Subcutaneous adipose tissue (tissue), 4 donors: ENCODE measurements around the gene GFER. TPM values are rescaled to one million over a fixed set of nuclear protein-coding genes. Genes with fewer than 3 reads are reported as not detected.

Experiments
- CTCF ChIP-seq: fragments of 450-650 bp; IDR thresholded peaks from one replicate; pipeline ENCODE4 v1.5.1; 2016; ENCODE audit warnings: low read depth, mild to moderate bottlenecking, control low read depth, antibody characterized with exemption, moderate library complexity
- total RNA-seq, 4 donors: library from RNA; depleted of rRNA; stranded (reverse); fragments of >200 nt; gene quantifications; one replicate each; pipeline ENCODE4 v1.1.0, GENCODE V29; 2016

GFER gene
- total RNA-seq, 4 donors from 2014 or later: 9.1 to 17.4 (median 16.1) TPM

DNA sequence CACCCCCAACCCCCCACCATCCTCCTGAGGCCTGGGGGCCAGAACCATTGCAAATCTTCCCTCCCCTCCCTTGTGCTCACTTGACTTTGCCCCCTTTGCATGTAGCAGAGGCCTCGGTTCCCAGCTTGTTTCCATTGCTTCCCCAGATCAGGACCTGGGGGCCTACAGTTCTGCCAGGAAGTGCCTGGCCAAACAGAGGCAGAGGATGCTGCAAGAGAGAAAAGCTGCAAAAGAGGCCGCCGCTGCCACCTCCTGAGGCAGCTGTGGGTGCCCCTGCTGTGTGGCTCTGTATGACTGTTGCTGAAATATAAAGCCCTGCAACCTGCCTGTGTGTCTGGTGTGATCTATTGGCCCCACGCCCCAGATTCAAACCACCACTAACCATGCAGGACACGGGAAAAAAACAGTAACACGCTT, 22.3 kb upstream of the GFER start:
- TF ChIP-seq CTCF: no peak

DNA sequence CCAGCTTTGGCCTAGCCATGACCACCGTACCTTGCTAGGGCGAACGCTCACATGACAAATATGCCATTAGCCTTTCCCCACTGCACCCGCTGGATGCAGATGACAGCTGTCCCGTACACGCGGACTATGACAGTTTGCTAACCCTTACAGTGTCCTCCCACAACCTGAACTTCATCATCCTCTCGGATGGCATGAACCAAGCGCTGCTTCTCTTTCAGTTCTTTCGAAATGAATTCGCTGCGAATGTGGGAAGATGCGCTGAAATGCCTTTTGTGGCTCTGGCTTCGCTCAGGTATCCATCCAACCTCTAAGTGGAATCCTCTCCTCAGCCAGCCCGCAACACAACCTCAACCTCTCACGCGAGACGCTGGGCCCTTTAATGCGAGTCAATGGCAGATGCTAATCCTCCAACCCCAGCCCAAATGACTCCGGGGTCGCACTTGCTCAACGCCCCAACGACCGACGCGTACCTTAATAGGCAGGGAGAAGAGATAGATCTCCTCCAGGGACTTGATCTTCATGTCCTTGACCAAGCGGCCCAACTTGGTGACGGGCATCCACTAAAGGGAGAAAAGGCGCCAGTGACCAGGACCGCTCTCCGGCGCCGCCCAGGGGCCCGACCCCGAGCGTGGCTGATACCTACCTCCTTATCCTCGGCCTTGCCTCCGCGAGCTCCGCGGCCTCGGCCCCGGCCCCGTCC, 20.0 kb upstream of the GFER start:
- TF ChIP-seq CTCF: no peak

GRCh38 chr16:1964506-1965395, 19.2 kb upstream of the GFER start, which contains the start of gene RPS2:
Gene RPS2 (minus strand): TSS chr16:1964826. CDS start chr16:1964625, 201 bp downstream.
- TF ChIP-seq CTCF: no peak

- no peak for TF ChIP-seq CTCF
Observed at GRCh38 chr16:1965396-1966001, 18.5 kb upstream of the GFER start.

DNA sequence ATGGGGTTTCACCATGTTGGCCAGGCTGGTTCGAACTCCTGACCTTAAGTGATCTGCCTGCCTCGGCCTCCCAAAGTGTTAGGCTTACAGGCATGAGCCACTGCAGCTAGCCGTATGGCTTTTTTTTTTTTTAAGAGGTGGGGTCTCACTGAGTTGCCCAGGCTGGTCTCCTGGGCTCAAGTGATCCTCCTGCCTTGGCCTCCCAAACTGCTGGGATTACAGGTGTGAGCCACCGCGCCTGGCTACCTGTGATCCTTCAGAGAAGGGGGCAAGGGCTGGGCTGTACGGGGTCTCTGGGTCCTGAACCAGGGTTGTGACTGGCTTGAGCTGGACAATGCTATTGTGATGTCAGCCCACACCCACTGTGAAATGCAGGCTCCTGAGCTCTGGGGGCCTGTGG, 17.5 kb upstream of the GFER start, which contains the start of gene RNF151:
Gene RNF151, plus strand, starts transcription at position 397 of the 400 bp plus-strand sequence. CDS start 26 bp downstream, outside the sequence.
- TF ChIP-seq CTCF: no peak

- TF ChIP-seq CTCF: no peak
Observed at GRCh38 chr16:1968146-1968953, 15.6 kb upstream of the GFER start.
